GM12864 (cell line): ENCODE measurements around the gene FAM120B.
"Not testable (repeated sequence)": the region's sequence is repeated elsewhere in the genome, so short reads cannot be mapped to it uniquely, and the experiment has no call there.

Experiments
- DNase-seq: peaks from one replicate; pipeline ENCODE4 v3.0.0-alpha.2; 2011; ENCODE audit warnings: low read depth
- H3K4me3 ChIP-seq: 2 replicates; pipeline ENCODE4 v1.5.1; 2011; ENCODE audit warnings: mild to moderate bottlenecking, low read depth, low read length, control low read depth
- CTCF ChIP-seq: IDR thresholded peaks from 2 replicates; pipeline ENCODE4 v1.5.1; 2011; ENCODE audit warnings: low read depth, mild to moderate bottlenecking, moderate library complexity, low read length, control low read depth, inconsistent platforms; ENCODE audit errors: missing control alignments

FAM120B gene

GRCh38 chr6:170407932-170408331, 101.4 kb downstream of the FAM120B start:
- DNase-seq, result no peak
- no peak for TF ChIP-seq CTCF
- no peak overlapping the region for H3K4me3 ChIP-seq

- not testable (repeated sequence) for H3K4me3 ChIP-seq, DNase-seq
These were observed 103.2 kb downstream of the FAM120B start for GRCh38 chr6:170409746-170410145.

GRCh38 chr6:170410241-170410640, 103.7 kb downstream of the FAM120B start:
- no peak for TF ChIP-seq CTCF
- no peak for DNase-seq
- no peak overlapping the region for H3K4me3 ChIP-seq

GRCh38 chr6:170415318-170415717, 108.8 kb downstream of the FAM120B start:
- no peak overlapping the region for H3K4me3 ChIP-seq
- no peak for DNase-seq
- no peak for TF ChIP-seq CTCF

- TF ChIP-seq CTCF, result no peak
- no peak for DNase-seq
- no peak overlapping the region for H3K4me3 ChIP-seq
These were observed 109.7 kb downstream of the FAM120B start for GRCh38 chr6:170416303-170416702.

GRCh38 chr6:170416959-170417606, 110.5 kb downstream of the FAM120B start:
- DNase-seq, result no peak
- no peak for TF ChIP-seq CTCF
- H3K4me3 ChIP-seq, result no peak overlapping the region

- TF ChIP-seq CTCF, result no peak
- no peak for DNase-seq
- no peak overlapping the region for H3K4me3 ChIP-seq
These were observed 111.3 kb downstream of the FAM120B start for GRCh38 chr6:170417881-170418280.

GRCh38 chr6:170420283-170420682, 113.7 kb downstream of the FAM120B start:
- no peak overlapping the region for H3K4me3 ChIP-seq
- no peak for DNase-seq
- TF ChIP-seq CTCF, result no peak
